HG03575 (cell line): ENCODE data around the gene BBIP1.
"Not testable (repeated sequence)": the region's sequence is repeated elsewhere in the genome, so short reads cannot be mapped to it uniquely, and the experiment has no call there.

Source experiments
- ATAC-seq: cut with Tn5 transposase; IDR thresholded peaks from one replicate; pipeline ENCODE4 v1.9.1; 2021; ENCODE audit not compliant: unreplicated experiment, insufficient number of reproducible peaks, low FRiP score; ENCODE audit errors: extremely low read depth

Gene BBIP1

DNA sequence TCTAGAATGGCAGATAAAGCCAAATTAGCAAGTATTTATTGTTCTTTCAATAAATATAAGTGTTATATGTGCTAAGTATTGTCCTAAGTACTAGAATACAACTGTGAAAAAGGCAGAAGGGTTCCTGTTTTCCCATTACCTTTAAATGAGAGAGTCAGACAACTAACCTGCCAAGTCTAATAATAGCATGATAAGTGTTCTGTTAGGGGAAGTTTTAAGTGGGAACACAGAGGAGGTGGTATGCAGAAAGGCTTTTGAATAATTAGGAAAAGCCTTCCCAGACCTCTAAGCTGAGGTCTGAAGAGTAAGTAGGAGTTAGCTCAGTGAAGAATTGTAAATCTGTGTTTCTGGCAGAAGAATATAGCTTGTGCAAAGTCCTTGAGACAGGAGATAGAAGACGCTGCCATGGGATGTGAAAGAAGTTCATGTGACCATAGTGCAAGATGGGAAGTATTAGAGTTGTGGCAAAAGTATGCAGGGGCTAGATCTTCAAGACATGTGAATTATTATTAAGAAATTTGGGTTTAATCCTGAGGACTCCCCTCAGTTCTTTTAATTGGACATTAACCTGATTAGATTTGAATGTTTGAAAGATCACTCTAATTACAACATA lies 12.9 kb upstream of the BBIP1 start:
- ATAC-seq, result no peak

DNA sequence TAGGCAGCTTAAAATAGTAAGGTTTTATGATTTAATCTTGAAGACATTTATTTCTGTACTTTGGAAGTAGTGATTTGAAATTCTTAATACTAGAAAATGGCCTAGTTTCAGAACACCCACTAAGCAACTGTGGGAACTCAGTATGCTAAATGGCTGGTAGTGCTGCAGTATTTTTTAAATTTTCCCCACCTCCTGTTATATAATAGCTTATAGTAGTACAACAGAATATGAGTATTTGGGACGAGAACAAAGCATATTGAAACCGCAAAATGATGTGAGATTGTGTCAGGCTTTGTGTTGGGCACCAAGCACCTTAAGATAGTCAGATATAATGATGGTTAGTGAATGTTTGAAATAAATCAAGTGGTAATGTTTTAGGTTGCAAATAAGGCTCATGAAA lies 8.5 kb upstream of the BBIP1 start:
- ATAC-seq, result no peak

- no peak for ATAC-seq
Observed at GRCh38 chr10:110923856-110924493, 5.0 kb upstream of the BBIP1 start.

GRCh38 chr10:110919971-110920881 lies 1.2 kb upstream of the BBIP1 start:
- peak; percentile 26 for ATAC-seq

- ATAC-seq, result no peak
Observed at GRCh38 chr10:110919349-110919931, 460 bp upstream of the BBIP1 start, which contains the start of gene SHOC2. Gene SHOC2, plus strand, starts transcription at chr10:110919604. Its CDS starts 44,755 bp downstream, at chr10:110964359.

GRCh38 chr10:110918269-110918642 lies 724 bp downstream of the BBIP1 start:
- no peak for ATAC-seq

- no peak for ATAC-seq
Observed at GRCh38 chr10:110916554-110917346, 2.2 kb downstream of the BBIP1 start.

DNA sequence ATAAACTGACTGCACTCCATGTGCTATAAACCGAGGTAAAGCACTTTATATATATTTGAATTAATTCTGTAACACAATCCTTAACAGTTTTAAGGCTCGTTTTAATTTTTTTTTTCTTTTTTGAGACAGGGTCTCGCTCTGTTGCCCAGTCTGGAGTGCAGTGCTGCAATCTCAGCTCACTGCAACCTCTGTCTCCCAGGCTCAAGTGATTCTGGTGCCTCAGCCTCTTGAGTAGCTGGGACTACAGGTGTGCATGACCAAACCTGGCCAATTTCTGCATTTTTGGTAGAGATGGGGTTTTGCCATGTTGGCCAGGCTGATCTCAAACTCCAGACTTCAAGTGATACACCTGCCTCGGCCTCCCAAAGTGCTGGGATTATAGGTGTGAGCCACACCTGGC lies 3.4 kb downstream of the BBIP1 start:
- not testable (repeated sequence) for ATAC-seq

GRCh38 chr10:110915035-110915434 lies 3.9 kb downstream of the BBIP1 start:
- ATAC-seq, result no peak

DNA sequence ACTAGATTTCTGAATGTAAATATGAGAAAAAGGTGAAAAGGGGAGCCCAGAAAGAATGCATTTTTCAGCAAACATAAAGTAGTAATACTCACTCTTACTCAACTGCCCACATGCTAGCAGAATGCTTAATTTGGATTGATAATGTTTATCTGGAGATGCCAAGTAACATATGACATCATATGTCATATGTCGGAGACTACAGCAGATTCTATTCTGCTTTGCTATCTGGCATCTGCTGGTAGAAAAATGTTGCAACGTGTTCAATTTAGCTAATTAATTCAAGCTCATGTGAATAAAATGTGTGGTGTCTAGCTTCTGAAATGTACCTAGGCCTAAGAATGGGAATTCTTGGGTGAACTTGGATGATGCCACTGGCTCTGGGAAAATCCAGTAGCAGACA lies 4.5 kb downstream of the BBIP1 start:
- ATAC-seq, result no peak

DNA sequence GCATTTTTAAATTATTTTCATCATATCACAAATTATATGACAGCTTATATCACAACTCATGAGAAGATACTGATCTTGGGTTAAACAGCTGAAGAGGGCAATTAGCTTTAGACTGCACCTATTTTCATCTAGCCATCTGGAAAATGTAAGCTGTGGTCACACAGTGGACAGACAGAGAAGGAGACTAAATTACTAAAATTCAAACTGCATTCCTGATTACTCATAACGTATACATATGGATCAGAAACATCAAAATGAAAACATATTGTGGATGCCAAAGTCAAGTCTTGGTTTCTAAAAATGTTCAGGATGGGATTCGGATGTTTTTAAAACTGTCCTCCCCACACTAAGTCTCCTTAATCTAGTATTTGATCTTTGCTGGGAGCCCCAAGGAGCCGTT lies 6.6 kb downstream of the BBIP1 start:
- no peak for ATAC-seq

GRCh38 chr10:110910138-110910537 lies 8.8 kb downstream of the BBIP1 start:
- no peak for ATAC-seq

- ATAC-seq, result no peak
Observed at GRCh38 chr10:110903280-110904278, 15.4 kb downstream of the BBIP1 start.

DNA sequence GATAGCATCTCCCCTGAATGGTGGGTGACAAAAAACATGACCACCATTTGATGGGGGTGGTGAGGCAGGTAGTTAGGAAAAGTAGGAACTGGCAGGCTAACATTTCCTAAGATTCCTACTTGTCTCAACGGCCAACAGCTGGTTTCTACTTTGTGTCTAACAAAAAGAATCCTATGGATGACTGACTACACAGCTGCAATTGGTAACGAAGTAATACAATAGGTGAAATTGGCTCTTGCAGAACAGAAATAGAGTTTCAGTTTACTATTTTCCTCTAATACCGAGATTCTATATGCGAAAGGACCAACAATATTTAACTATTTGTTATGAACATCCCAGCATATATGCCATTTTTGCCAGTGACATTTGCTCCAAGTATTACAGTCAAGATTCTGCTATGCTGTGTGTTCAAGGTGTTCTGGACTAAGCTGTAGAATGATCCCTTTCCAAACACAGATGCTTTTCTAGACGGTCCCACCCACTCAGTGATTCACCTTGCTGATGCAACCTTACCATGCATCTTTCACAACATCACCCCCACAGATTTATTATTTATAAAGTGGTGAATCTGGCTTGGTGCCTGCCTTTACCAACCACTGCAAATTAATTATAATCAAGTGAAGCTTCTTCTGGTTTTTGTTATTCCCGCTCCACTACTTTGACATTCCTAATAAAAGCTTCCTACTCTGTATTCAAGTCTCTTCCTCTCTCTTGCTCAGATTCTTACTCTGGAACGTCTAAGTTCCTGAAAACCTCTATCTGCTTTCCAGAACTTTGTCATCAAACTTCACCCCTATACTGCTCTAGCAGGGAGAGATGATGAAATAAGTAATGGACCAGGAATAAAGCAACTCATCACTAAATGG lies 16.8 kb downstream of the BBIP1 start:
- ATAC-seq, result no peak

GRCh38 chr10:110900983-110901382 lies 18.0 kb downstream of the BBIP1 start:
- ATAC-seq, result no peak

DNA sequence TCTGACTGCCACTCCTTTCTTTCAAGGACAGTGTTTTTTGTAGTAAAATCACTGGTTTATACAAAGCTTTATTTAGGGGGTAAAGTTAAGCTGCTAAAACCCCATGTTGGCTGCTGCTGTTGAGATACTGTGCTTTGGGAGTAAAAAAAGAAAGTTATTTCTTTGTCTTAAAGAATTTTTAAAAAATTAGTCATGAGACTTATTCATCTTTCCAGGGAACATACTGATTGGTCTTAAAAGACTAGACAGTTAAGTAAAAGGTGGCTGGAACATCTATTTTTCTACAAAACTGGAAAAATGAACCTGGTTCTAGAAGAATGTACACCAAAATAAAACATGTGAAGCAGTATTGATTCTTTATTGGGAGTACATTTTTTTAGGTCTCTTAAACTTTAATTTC lies 20.6 kb downstream of the BBIP1 start:
- ATAC-seq, result no peak

DNA sequence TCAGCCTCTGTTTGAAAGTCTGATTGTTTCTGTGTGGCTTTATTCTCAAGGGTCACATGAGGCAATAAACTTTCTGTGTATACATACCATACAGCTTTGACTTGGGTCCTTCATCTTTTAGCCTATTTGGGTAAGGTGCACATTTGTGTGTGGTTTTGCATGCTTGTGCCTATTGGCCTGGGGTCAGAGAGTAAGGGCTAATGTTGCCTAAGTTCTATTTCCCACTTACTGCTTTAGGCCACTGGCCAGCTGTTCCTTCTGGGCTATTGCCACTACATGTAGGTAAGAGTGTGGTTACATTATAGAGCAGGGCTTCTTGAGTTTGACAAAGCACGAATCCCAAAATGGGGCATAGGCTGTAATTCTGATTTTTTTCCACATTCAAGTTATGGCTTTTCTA lies 21.8 kb downstream of the BBIP1 start:
- no peak for ATAC-seq
